Measurements from ENCODE around the gene HIVEP3. TPM values are rescaled to one million over a fixed set of nuclear protein-coding genes. Genes with fewer than 3 reads are reported as not detected.

Gene HIVEP3
- total RNA-seq, 1 experiment from 2014 or later = 1.4 TPM

GRCh38 chr1:41675401-41675800 is 243.3 kb downstream of the HIVEP3 start:
- Histone ChIP-seq H2BK5ac (ENCODE audit: insufficient read length, low read length) (no peak overlapping the region), H3K79me1 (ENCODE audit: insufficient read depth, low read depth, low read length, poor library complexity, severe bottlenecking) (no peaks in the 10 kb centered on the region), H2AK5ac (ENCODE audit: insufficient read length, low read length) (no peak overlapping the region), H3T11ph (ENCODE audit: low read length) (no peak overlapping the region), H2BK12ac (ENCODE audit: insufficient read length, low read depth, low read length) (no peak overlapping the region), H3K27me3 (ENCODE audit: insufficient read depth, low read length) (no peaks in the 10 kb centered on the region), H3K14ac (ENCODE audit: insufficient read depth, low read length) (no peak overlapping the region), H3K79me2 (ENCODE audit: insufficient read depth, low read length) (no peaks in the 10 kb centered on the region), H4K5ac (ENCODE audit: insufficient read length, low read depth, low read length) (no peak overlapping the region), H4K20me1 (ENCODE audit: control insufficient read depth, insufficient read depth, insufficient read length) (no peaks in the 10 kb centered on the region), H3K23ac (ENCODE audit: insufficient read length, low read depth, low read length) (no peak overlapping the region), H3K18ac (ENCODE audit: insufficient read length, low read depth, low read length) (no peak overlapping the region), H3K4ac (ENCODE audit: low read depth, low read length) (no peak overlapping the region), H3K27ac (ENCODE audit: insufficient read length, low read depth, low read length) (no peak overlapping the region), H3K9ac (ENCODE audit: extremely low read depth, insufficient read length, low read length) (no peak overlapping the region), H3K23me2 (ENCODE audit: insufficient read length, low read depth, low read length, poor library complexity, severe bottlenecking) (no peaks in the 10 kb centered on the region), H4K91ac (ENCODE audit: insufficient read length, low read depth, low read length) (no peak overlapping the region), H2BK15ac (ENCODE audit: low read depth, low read length) (no peak overlapping the region), H2BK20ac (ENCODE audit: low read depth, low read length, poor library complexity, severe bottlenecking) (no peak overlapping the region), H3K9me3 (ENCODE audit: control insufficient read depth, low read depth, low read length) (no peaks in the 10 kb centered on the region), H3K4me1 (ENCODE audit: insufficient read depth, low read length) (no peaks in the 10 kb centered on the region), H3K4me2 (ENCODE audit: insufficient read depth, insufficient read length, low read length) (no peak overlapping the region), H4K8ac (replicated peaks; ENCODE audit: insufficient read length, low read depth, low read length) (no peak overlapping the region), H3K56ac (ENCODE audit: insufficient read length, low read depth, low read length) (no peak overlapping the region), H2BK120ac (ENCODE audit: low read depth, low read length, poor library complexity, severe bottlenecking) (no peak overlapping the region), H2AFZ (ENCODE audit: low read length) (no peak overlapping the region)
- no peaks in the 10 kb centered on the region for H3K9me3 Mint-ChIP-seq
- H3K27me3 Mint-ChIP-seq (ENCODE audit: low read depth) = peaks cover 10% of the 10 kb centered on the region
- no peak for TF ChIP-seq CTCF (conservative IDR thresholded peaks at IDR 0.05)
- H3K4me1 Mint-ChIP-seq = peaks cover 16 to 17% of the 10 kb centered on the region in 2 experiments
- WGBS (ENCODE audit: extremely low coverage, insufficient read length, low lambda C conversion rate) = no CpG with 5 or more reads among the region's 1 CpG
- no peak overlapping the region for H3K27ac Mint-ChIP-seq
- H3K36me3 Mint-ChIP-seq (ENCODE audit: insufficient read depth in 1 of 3, low read depth in 3 of 3) = no peaks in the 10 kb centered on the region
- no peak for DNase-seq
- H3K4me3 Mint-ChIP-seq = no peak overlapping the region

All from H9 (cell line).